DND-41 (cell line): ENCODE results near the gene GPC5.

ENCODE experiments used
- ATAC-seq: fragments of 200-7000 bp; cut with Tn5 transposase; 3 replicates; pipeline ENCODE4 v1.9.1; 2021; ENCODE audit warnings: low read depth; ENCODE audit not compliant: insufficient read depth
- DNase-seq: peaks from one replicate; pipeline ENCODE4 v3.0.0-alpha.2; 2020
- H2AFZ ChIP-seq: 2 replicates; pipeline ENCODE4 v1.6.0; 2012; ENCODE audit warnings: low read depth, low read length
- H3K27ac ChIP-seq: 2 replicates; pipeline ENCODE4 v1.5.1; 2012; ENCODE audit warnings: low read length, inconsistent platforms
- H3K27me3 ChIP-seq: fragments of 200-600 bp; sonication (generic); 2 replicates; pipeline ENCODE4 v1.6.0; 2012; ENCODE audit warnings: low read length, mild to moderate bottlenecking, inconsistent platforms; ENCODE audit not compliant: insufficient read depth, poor library complexity
- H3K36me3 ChIP-seq: 2 replicates; pipeline ENCODE4 v1.5.1; 2012; ENCODE audit warnings: low read length, inconsistent platforms; ENCODE audit not compliant: insufficient read depth
- H3K4me1 ChIP-seq: 2 replicates; pipeline ENCODE4 v1.5.1; 2012; ENCODE audit warnings: mild to moderate bottlenecking, low read length; ENCODE audit not compliant: insufficient read depth
- H3K4me2 ChIP-seq: 2 replicates; pipeline ENCODE4 v1.6.0; 2012; ENCODE audit warnings: mild to moderate bottlenecking, moderate library complexity, low read length, inconsistent platforms; ENCODE audit not compliant: insufficient read depth
- H3K4me3 ChIP-seq, 2 experiments: fragments of 200-600 bp in 1 of 2; shearing (Covaris generic) in 1 of 2; 2 replicates each; pipeline ENCODE4 v1.5.1; 2012 to 2016; ENCODE audit warnings: inconsistent platforms in 2 of 2, low read length in 2 of 2, mild to moderate bottlenecking in 2 of 2, low read depth in 1 of 2, moderate library complexity in 1 of 2
- H3K79me2 ChIP-seq: 2 replicates; pipeline ENCODE4 v1.6.0; 2012; ENCODE audit warnings: low read length, inconsistent platforms; ENCODE audit not compliant: insufficient read depth
- H3K9ac ChIP-seq: 2 replicates; pipeline ENCODE4 v1.6.0; 2012; ENCODE audit warnings: low read depth, mild to moderate bottlenecking, inconsistent platforms, low read length, moderate library complexity
- H3K9me3 ChIP-seq: 2 replicates; pipeline ENCODE4 v1.5.1; 2012; ENCODE audit warnings: low read length, moderate library complexity, mild to moderate bottlenecking, inconsistent platforms; ENCODE audit not compliant: insufficient read depth, severe bottlenecking
- H4K20me1 ChIP-seq: 2 replicates; pipeline ENCODE4 v1.6.0; 2012; ENCODE audit warnings: low read length; ENCODE audit not compliant: insufficient read depth
- CTCF ChIP-seq: IDR thresholded peaks from 2 replicates; pipeline ENCODE4 v1.5.1; 2012; ENCODE audit warnings: borderline replicate concordance, low read length, moderate library complexity, mild to moderate bottlenecking; ENCODE audit not compliant: poor library complexity, severe bottlenecking; ENCODE audit errors: extremely low read depth
- EZH2 ChIP-seq: IDR thresholded peaks from 3 replicates; pipeline ENCODE4 v1.6.1; 2012; ENCODE audit warnings: borderline replicate concordance, low read depth, mild to moderate bottlenecking, moderate library complexity, low read length, inconsistent platforms; ENCODE audit not compliant: severe bottlenecking

The GPC5 gene

GRCh38 chr13:91868351-91868750 lies 469.9 kb downstream of the GPC5 start:
- no peaks in the 10 kb centered on the region for H3K27me3 ChIP-seq
- H3K36me3 ChIP-seq: no peaks in the 10 kb centered on the region
- H2AFZ ChIP-seq: no peak overlapping the region
- no peak overlapping the region for H3K4me3 ChIP-seq
- ATAC-seq: no peak
- no peak for TF ChIP-seq CTCF
- no peak for TF ChIP-seq EZH2
- H3K9me3 ChIP-seq: no peaks in the 10 kb centered on the region
- no peaks in the 10 kb centered on the region for H4K20me1 ChIP-seq
- H3K4me2 ChIP-seq: no peak overlapping the region
- H3K79me2 ChIP-seq: no peaks in the 10 kb centered on the region
- H3K27ac ChIP-seq: no peak overlapping the region
- no peak for DNase-seq
- H3K4me1 ChIP-seq: no peaks in the 10 kb centered on the region
- H3K9ac ChIP-seq: no peak overlapping the region

- TF ChIP-seq EZH2 (no peak), CTCF (no peak)
- Histone ChIP-seq H3K4me1 (no peaks in the 10 kb centered on the region), H3K4me2 (no peak overlapping the region)
These were observed 480.1 kb downstream of the GPC5 start for GRCh38 chr13:91878491-91878890.

GRCh38 chr13:91879360-91879759 lies 480.9 kb downstream of the GPC5 start:
- no peak for DNase-seq
- Histone ChIP-seq H3K36me3 (no peaks in the 10 kb centered on the region), H3K27ac (no peak overlapping the region), H3K4me2 (no peak overlapping the region), H3K9ac (no peak overlapping the region), H3K4me1 (no peaks in the 10 kb centered on the region), H2AFZ (no peak overlapping the region), H3K9me3 (no peaks in the 10 kb centered on the region), H3K79me2 (no peaks in the 10 kb centered on the region), H3K27me3 (no peaks in the 10 kb centered on the region), H4K20me1 (no peaks in the 10 kb centered on the region), H3K4me3 (no peak overlapping the region)
- ATAC-seq: no peak
- TF ChIP-seq EZH2 (no peak), CTCF (no peak)

More at GRCh38 chr13:91878491-91878890, 480.1 kb downstream of the GPC5 start:
- DNase-seq (no peak), ATAC-seq (no peak)
- Histone ChIP-seq H4K20me1 (no peaks in the 10 kb centered on the region), H3K79me2 (no peaks in the 10 kb centered on the region), H3K9me3 (no peaks in the 10 kb centered on the region), H3K27ac (no peak overlapping the region), H3K27me3 (no peaks in the 10 kb centered on the region), H2AFZ (no peak overlapping the region), H3K9ac (no peak overlapping the region), H3K4me3 (no peak overlapping the region), H3K36me3 (no peaks in the 10 kb centered on the region)

GRCh38 chr13:91882918-91883317 lies 484.5 kb downstream of the GPC5 start:
- Histone ChIP-seq H3K4me1 (no peaks in the 10 kb centered on the region), H3K4me2 (no peak overlapping the region), H3K79me2 (no peaks in the 10 kb centered on the region), H3K36me3 (no peaks in the 10 kb centered on the region), H3K27ac (no peak overlapping the region), H3K9ac (no peak overlapping the region), H3K27me3 (no peaks in the 10 kb centered on the region), H3K4me3 (no peak overlapping the region), H2AFZ (no peak overlapping the region), H3K9me3 (no peaks in the 10 kb centered on the region), H4K20me1 (no peaks in the 10 kb centered on the region)
- TF ChIP-seq EZH2: no peak
- no peak for TF ChIP-seq CTCF
- DNase-seq: no peak
- no peak for ATAC-seq
